ENCODE data around the gene CERK. TPM values are rescaled to one million over a fixed set of nuclear protein-coding genes. Genes with fewer than 3 reads are reported as not detected.

Gene CERK
- total and polyA plus RNA-seq, 9 of the 15 experiments (the other 6 are each of a cell fraction or from before 2014, with no cell fraction given) = 1.1 to 14.9 (median 8.7) TPM

DNA sequence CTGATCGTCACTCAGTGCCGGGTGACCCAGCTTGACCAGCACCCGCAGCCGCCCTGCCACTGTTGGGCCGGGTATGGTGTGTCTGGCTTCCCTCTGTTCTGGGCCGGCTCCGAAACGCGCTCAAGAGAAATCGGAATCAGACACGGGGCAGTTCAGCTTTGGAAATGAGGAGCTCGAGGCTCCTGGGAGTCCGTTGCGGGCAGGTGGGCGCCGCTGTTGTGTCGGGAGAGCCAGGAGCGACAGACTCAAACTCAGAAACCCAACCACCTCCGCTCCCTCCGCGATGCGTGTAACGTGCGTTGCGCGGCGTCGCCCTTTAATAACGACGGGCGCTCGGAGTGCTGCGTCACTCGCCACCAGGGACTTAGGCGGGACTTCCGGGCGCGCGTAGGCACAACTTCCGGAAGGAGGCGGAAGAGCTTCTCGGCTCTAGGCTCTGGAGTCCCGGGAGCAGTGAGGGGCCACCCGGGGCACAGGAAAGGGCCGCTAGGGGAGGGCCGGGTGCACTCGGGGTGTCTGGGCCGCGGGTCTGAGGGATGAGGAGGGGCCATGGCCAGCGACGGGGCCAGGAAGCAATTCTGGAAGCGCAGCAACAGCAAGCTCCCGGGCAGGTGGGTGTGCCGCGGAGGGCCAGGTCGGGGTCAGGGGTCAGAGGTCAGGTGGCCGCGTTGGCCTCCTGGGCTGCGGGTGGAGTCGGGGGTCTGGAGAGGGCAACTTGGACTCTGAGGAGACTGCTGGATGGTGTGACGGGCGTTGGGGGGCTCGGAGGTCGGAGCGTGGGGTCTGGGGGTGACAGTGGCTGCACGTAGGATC lies 24.4 kb upstream of the CERK start, which contains the start of gene TBC1D22A (continued):
- TF ChIP-seq, protein P1, sequence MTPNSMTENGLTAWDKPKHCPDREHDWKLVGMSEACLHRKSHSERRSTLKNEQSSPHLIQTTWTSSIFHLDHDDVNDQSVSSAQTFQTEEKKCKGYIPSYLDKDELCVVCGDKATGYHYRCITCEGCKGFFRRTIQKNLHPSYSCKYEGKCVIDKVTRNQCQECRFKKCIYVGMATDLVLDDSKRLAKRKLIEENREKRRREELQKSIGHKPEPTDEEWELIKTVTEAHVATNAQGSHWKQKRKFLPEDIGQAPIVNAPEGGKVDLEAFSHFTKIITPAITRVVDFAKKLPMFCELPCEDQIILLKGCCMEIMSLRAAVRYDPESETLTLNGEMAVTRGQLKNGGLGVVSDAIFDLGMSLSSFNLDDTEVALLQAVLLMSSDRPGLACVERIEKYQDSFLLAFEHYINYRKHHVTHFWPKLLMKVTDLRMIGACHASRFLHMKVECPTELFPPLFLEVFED (CRISPR knock-in tag; conservative IDR thresholded peaks at IDR 0.05) = no peak
- TF ChIP-seq RBM15 (IDR thresholded peaks at IDR 0.05; ENCODE audit: insufficient read depth, low read length) = no peak
- TF ChIP-seq, protein P2, sequence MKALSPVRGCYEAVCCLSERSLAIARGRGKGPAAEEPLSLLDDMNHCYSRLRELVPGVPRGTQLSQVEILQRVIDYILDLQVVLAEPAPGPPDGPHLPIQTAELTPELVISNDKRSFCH (CRISPR knock-in tag; IDR thresholded peaks at IDR 0.05) = no peak
- TF ChIP-seq, protein P2 (tag; IDR thresholded peaks at IDR 0.05) = peak; percentile 47; the same call in 1 of the 2 replicates
- TF ChIP-seq ZFP1 (CRISPR knock-in tag; IDR thresholded peaks at IDR 0.05) = no peak
- TF ChIP-seq SLC30A9 (CRISPR knock-in tag; IDR thresholded peaks at IDR 0.05) = no peak
- TF ChIP-seq, protein P3, sequence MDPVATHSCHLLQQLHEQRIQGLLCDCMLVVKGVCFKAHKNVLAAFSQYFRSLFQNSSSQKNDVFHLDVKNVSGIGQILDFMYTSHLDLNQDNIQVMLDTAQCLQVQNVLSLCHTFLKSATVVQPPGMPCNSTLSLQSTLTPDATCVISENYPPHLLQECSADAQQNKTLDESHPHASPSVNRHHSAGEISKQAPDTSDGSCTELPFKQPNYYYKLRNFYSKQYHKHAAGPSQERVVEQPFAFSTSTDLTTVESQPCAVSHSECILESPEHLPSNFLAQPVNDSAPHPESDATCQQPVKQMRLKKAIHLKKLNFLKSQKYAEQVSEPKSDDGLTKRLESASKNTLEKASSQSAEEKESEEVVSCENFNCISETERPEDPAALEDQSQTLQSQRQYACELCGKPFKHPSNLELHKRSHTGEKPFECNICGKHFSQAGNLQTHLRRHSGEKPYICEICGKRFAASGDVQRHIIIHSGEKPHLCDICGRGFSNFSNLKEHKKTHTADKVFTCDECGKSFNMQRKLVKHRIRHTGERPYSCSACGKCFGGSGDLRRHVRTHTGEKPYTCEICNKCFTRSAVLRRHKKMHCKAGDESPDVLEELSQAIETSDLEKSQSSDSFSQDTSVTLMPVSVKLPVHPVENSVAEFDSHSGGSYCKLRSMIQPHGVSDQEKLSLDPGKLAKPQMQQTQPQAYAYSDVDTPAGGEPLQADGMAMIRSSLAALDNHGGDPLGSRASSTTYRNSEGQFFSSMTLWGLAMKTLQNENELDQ (CRISPR knock-in tag; IDR thresholded peaks at IDR 0.05; ENCODE audit: borderline replicate concordance) = no peak
- no peak for TF ChIP-seq SMAD3 (CRISPR knock-in tag; conservative IDR thresholded peaks at IDR 0.05)
- peak; percentile 68 for TF ChIP-seq RBBP5 (IDR thresholded peaks at IDR 0.05; ENCODE audit: borderline replicate concordance, insufficient read depth, low read length, poor library complexity, severe bottlenecking)
- TF ChIP-seq, protein P4, sequence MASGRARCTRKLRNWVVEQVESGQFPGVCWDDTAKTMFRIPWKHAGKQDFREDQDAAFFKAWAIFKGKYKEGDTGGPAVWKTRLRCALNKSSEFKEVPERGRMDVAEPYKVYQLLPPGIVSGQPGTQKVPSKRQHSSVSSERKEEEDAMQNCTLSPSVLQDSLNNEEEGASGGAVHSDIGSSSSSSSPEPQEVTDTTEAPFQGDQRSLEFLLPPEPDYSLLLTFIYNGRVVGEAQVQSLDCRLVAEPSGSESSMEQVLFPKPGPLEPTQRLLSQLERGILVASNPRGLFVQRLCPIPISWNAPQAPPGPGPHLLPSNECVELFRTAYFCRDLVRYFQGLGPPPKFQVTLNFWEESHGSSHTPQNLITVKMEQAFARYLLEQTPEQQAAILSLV (tag; IDR thresholded peaks at IDR 0.05) = no peak
- no peak for TF ChIP-seq RNF2 (IDR thresholded peaks at IDR 0.05)
- TF ChIP-seq NFRKB (IDR thresholded peaks at IDR 0.05; ENCODE audit: low read depth) = peak; percentile 54; the same call in 1 of the 2 replicates
